DND-41 (cell line): ENCODE data around the gene B3GLCT.
A peak's percentile ranks its signal among the peaks of the same experiment; 100 is the strongest.

ENCODE experiments used
- ATAC-seq: fragments of 200-7000 bp; cut with Tn5 transposase; 3 replicates; pipeline ENCODE4 v1.9.1; 2021; ENCODE audit warnings: low read depth; ENCODE audit not compliant: insufficient read depth
- DNase-seq: peaks from one replicate; pipeline ENCODE4 v3.0.0-alpha.2; 2020
- H2AFZ ChIP-seq: 2 replicates; pipeline ENCODE4 v1.6.0; 2012; ENCODE audit warnings: low read depth, low read length
- H3K27ac ChIP-seq: 2 replicates; pipeline ENCODE4 v1.5.1; 2012; ENCODE audit warnings: low read length, inconsistent platforms
- H3K27me3 ChIP-seq: fragments of 200-600 bp; sonication (generic); 2 replicates; pipeline ENCODE4 v1.6.0; 2012; ENCODE audit warnings: low read length, mild to moderate bottlenecking, inconsistent platforms; ENCODE audit not compliant: insufficient read depth, poor library complexity
- H3K36me3 ChIP-seq: 2 replicates; pipeline ENCODE4 v1.5.1; 2012; ENCODE audit warnings: low read length, inconsistent platforms; ENCODE audit not compliant: insufficient read depth
- H3K4me1 ChIP-seq: 2 replicates; pipeline ENCODE4 v1.5.1; 2012; ENCODE audit warnings: mild to moderate bottlenecking, low read length; ENCODE audit not compliant: insufficient read depth
- H3K4me2 ChIP-seq: 2 replicates; pipeline ENCODE4 v1.6.0; 2012; ENCODE audit warnings: mild to moderate bottlenecking, moderate library complexity, low read length, inconsistent platforms; ENCODE audit not compliant: insufficient read depth
- H3K4me3 ChIP-seq, 2 experiments: fragments of 200-600 bp in 1 of 2; shearing (Covaris generic) in 1 of 2; 2 replicates each; pipeline ENCODE4 v1.5.1; 2012 to 2016; ENCODE audit warnings: inconsistent platforms in 2 of 2, low read length in 2 of 2, mild to moderate bottlenecking in 2 of 2, low read depth in 1 of 2, moderate library complexity in 1 of 2
- H3K79me2 ChIP-seq: 2 replicates; pipeline ENCODE4 v1.6.0; 2012; ENCODE audit warnings: low read length, inconsistent platforms; ENCODE audit not compliant: insufficient read depth
- H3K9ac ChIP-seq: 2 replicates; pipeline ENCODE4 v1.6.0; 2012; ENCODE audit warnings: low read depth, mild to moderate bottlenecking, inconsistent platforms, low read length, moderate library complexity
- H3K9me3 ChIP-seq: 2 replicates; pipeline ENCODE4 v1.5.1; 2012; ENCODE audit warnings: low read length, moderate library complexity, mild to moderate bottlenecking, inconsistent platforms; ENCODE audit not compliant: insufficient read depth, severe bottlenecking
- H4K20me1 ChIP-seq: 2 replicates; pipeline ENCODE4 v1.6.0; 2012; ENCODE audit warnings: low read length; ENCODE audit not compliant: insufficient read depth
- EZH2 ChIP-seq: IDR thresholded peaks from 3 replicates; pipeline ENCODE4 v1.6.1; 2012; ENCODE audit warnings: borderline replicate concordance, low read depth, mild to moderate bottlenecking, moderate library complexity, low read length, inconsistent platforms; ENCODE audit not compliant: severe bottlenecking
- TF ChIP-seq, protein P1 (sequence below): IDR thresholded peaks from 2 replicates; pipeline ENCODE4 v1.5.1; 2012; ENCODE audit warnings: borderline replicate concordance, low read length, moderate library complexity, mild to moderate bottlenecking; ENCODE audit not compliant: poor library complexity, severe bottlenecking; ENCODE audit errors: extremely low read depth

Gene B3GLCT

DNA sequence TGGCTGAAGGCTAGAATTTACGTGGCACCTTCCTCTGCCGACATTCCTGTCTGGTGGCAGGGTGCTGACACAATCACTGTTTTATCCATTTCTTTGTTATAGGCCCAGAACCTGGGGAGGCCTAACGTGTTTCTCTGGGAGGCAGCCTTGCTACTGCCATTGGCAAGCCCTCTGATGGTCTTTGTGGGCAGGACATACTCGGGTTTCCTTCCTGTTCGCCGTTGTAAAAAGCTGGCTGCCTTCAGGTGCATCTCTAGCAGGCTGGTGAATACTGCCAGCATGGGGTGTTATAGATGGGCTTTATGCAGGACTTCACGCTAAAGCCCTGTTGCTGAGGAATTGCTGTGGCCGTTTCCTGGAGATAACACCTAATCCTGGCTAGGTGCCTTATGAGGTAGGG is 28.1 kb downstream of the B3GLCT start:
- H2AFZ ChIP-seq = no peak overlapping the region
- TF ChIP-seq, protein P1, sequence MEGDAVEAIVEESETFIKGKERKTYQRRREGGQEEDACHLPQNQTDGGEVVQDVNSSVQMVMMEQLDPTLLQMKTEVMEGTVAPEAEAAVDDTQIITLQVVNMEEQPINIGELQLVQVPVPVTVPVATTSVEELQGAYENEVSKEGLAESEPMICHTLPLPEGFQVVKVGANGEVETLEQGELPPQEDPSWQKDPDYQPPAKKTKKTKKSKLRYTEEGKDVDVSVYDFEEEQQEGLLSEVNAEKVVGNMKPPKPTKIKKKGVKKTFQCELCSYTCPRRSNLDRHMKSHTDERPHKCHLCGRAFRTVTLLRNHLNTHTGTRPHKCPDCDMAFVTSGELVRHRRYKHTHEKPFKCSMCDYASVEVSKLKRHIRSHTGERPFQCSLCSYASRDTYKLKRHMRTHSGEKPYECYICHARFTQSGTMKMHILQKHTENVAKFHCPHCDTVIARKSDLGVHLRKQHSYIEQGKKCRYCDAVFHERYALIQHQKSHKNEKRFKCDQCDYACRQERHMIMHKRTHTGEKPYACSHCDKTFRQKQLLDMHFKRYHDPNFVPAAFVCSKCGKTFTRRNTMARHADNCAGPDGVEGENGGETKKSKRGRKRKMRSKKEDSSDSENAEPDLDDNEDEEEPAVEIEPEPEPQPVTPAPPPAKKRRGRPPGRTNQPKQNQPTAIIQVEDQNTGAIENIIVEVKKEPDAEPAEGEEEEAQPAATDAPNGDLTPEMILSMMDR = no peak
- no peak for TF ChIP-seq EZH2
- H3K4me1 ChIP-seq = no peaks in the 10 kb centered on the region
- H3K9me3 ChIP-seq = no peaks in the 10 kb centered on the region
- no peaks in the 10 kb centered on the region for H3K79me2 ChIP-seq
- peaks cover 6% of the 10 kb centered on the region; the same call in 1 of the 2 replicates for H3K36me3 ChIP-seq
- no peaks in the 10 kb centered on the region for H4K20me1 ChIP-seq
- H3K27ac ChIP-seq = no peak overlapping the region
- no peak overlapping the region for H3K4me2 ChIP-seq
- no peak overlapping the region for H3K9ac ChIP-seq
- no peak overlapping the region for H3K4me3 ChIP-seq
- no peaks in the 10 kb centered on the region for H3K27me3 ChIP-seq
- peak; percentile 34 for DNase-seq
- ATAC-seq = peak; percentile 74

DNA sequence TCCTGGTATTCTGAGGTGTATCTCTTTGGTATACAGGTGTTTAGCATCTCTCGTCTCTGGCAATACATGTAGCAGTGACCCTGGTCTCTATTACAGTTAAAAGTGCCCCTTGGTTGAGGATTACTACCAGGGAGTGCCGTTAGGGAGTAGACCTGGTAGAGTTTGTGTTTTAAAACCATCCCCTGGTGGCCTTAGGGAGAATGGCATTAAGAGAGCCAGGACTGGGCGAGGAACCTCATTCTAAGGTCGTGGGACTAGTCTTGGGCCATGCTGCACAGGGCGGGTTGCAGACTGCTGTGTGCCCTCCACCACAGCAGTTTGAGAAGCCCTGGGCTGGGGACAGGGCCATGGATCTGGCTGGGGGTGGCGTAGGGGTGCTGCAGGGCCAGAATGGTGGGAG is 35.0 kb downstream of the B3GLCT start:
- no peak overlapping the region for H3K4me3 ChIP-seq
- no peak for TF ChIP-seq EZH2
- TF ChIP-seq, protein P1 = peak; percentile 22
- H3K9ac ChIP-seq = no peak overlapping the region
- H3K4me2 ChIP-seq = no peak overlapping the region
- DNase-seq = no peak
- no peaks in the 10 kb centered on the region for H3K27me3 ChIP-seq
- H3K4me1 ChIP-seq = no peaks in the 10 kb centered on the region
- ATAC-seq = peak; percentile 47; the same call in 1 of the 3 replicates
- H3K79me2 ChIP-seq = no peaks in the 10 kb centered on the region
- no peak overlapping the region for H2AFZ ChIP-seq
- no peak overlapping the region for H3K27ac ChIP-seq
- no peaks in the 10 kb centered on the region for H3K9me3 ChIP-seq
- H3K36me3 ChIP-seq = no peaks in the 10 kb centered on the region; the same call in 1 of the 2 replicates
- H4K20me1 ChIP-seq = no peaks in the 10 kb centered on the region

DNA sequence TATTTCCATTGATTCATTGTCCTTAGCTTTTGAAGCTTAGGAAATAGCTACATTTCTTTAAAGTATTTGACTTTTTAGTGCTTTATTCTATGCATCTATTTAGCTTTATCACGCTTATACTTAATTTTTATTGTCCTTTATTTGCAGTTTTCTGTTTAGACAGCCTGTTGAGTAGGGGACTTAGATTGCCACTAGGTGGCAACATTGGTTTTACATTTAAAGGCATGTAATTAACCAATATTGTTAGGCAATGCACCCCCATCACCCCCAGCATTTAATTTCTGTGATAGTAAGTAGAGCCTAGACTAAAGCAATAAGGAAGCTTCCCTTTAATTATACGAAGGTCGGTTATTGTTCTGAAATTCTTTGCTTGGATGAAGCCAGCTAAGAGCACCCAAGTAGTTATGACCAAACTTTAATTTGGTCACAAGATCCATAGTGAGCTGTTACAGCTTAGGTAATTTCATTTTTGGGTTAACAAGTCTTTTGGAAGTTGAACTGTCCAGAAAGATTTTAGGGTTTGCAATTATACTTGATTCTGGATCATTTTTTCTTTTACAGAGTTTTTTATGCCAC is 36.5 kb downstream of the B3GLCT start:
- H3K4me2 ChIP-seq = no peak overlapping the region
- H3K27me3 ChIP-seq = no peaks in the 10 kb centered on the region
- no peak overlapping the region for H3K27ac ChIP-seq
- no peaks in the 10 kb centered on the region for H3K4me1 ChIP-seq
- H3K4me3 ChIP-seq = no peak overlapping the region
- no peak overlapping the region for H2AFZ ChIP-seq
- no peaks in the 10 kb centered on the region for H4K20me1 ChIP-seq
- H3K9ac ChIP-seq = no peak overlapping the region
- TF ChIP-seq, protein P1 = peak; percentile 79
- TF ChIP-seq EZH2 = no peak
- H3K79me2 ChIP-seq = no peaks in the 10 kb centered on the region
- H3K36me3 ChIP-seq = no peaks in the 10 kb centered on the region
- ATAC-seq = peak; percentile 79
- no peaks in the 10 kb centered on the region for H3K9me3 ChIP-seq
- DNase-seq = peak; percentile 13

DNA sequence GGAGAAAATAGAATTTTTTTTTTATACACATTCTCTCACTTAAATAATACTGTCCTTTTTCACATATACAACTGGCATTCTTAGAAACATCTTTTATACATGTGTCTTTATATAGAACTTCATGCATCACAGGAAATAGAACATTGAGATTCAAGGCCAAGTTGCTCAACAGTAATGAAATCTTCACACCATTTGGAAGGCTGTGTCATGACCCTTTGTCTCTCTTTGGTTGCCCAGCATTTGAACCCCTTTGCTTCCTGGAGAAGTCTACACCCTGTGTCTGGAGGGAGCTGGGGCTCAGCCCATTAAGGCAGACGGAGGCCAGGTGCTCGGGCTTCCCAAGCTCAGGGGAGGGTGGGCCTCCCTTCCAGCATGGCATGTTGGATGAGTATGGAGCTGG is 41.1 kb downstream of the B3GLCT start:
- no peaks in the 10 kb centered on the region for H3K79me2 ChIP-seq
- no peak overlapping the region for H3K4me2 ChIP-seq
- no peak for DNase-seq
- H3K9ac ChIP-seq = no peak overlapping the region
- no peaks in the 10 kb centered on the region for H3K36me3 ChIP-seq
- no peak overlapping the region for H3K4me3 ChIP-seq
- ATAC-seq = no peak
- TF ChIP-seq, protein P1 = no peak
- no peak for TF ChIP-seq EZH2
- no peaks in the 10 kb centered on the region for H3K9me3 ChIP-seq
- no peaks in the 10 kb centered on the region for H4K20me1 ChIP-seq
- no peak overlapping the region for H3K27ac ChIP-seq
- no peaks in the 10 kb centered on the region for H3K4me1 ChIP-seq
- H3K27me3 ChIP-seq = no peaks in the 10 kb centered on the region
- H2AFZ ChIP-seq = no peak overlapping the region
